NB4 (cell line): ENCODE measurements around the gene DOCK2.

Experiments
- CTCF ChIP-seq: IDR thresholded peaks from one replicate; pipeline ENCODE4 v1.5.1; 2012; ENCODE audit warnings: low read depth, low read length
- MAX ChIP-seq: IDR thresholded peaks from 2 replicates; pipeline ENCODE4 v1.6.1; 2011; ENCODE audit warnings: low read depth, low read length
- POLR2A ChIP-seq: IDR thresholded peaks from 2 replicates; pipeline ENCODE4 v1.6.1; 2011; ENCODE audit warnings: mild to moderate bottlenecking; ENCODE audit not compliant: insufficient read length; ENCODE audit errors: extremely low read depth

DNA sequence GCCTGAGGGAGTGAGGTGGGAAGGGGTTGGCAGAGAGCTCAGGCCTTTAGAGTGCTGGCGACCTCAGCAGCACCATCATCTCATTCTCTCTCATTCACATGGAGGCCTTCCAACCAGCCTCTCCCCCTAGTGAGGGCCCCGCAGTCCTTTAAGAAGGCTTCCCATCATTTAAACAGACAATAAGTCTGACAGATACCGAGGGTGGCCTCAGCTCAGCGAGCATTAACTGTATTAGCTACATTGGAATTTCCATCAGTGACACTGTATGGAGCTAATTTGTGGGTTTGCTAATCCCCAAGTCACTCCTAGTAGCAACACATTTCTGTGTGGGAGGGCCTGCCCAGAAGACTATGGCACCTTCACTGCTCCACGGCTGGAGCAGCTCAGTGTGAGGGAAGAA, 267.4 kb downstream of the DOCK2 start:
- TF ChIP-seq CTCF, result no peak
- no peak for TF ChIP-seq POLR2A
- TF ChIP-seq MAX, result no peak
